HG03108 (cell line): ENCODE measurements around the gene PFKL.
"Not testable (repeated sequence)": the region's sequence is repeated elsewhere in the genome, so short reads cannot be mapped to it uniquely, and the experiment has no call there.

Experiments used
- ATAC-seq: cut with Tn5 transposase; IDR thresholded peaks from one replicate; pipeline ENCODE4 v1.9.1; 2021; ENCODE audit warnings: moderate library complexity; ENCODE audit not compliant: unreplicated experiment

PFKL gene

DNA sequence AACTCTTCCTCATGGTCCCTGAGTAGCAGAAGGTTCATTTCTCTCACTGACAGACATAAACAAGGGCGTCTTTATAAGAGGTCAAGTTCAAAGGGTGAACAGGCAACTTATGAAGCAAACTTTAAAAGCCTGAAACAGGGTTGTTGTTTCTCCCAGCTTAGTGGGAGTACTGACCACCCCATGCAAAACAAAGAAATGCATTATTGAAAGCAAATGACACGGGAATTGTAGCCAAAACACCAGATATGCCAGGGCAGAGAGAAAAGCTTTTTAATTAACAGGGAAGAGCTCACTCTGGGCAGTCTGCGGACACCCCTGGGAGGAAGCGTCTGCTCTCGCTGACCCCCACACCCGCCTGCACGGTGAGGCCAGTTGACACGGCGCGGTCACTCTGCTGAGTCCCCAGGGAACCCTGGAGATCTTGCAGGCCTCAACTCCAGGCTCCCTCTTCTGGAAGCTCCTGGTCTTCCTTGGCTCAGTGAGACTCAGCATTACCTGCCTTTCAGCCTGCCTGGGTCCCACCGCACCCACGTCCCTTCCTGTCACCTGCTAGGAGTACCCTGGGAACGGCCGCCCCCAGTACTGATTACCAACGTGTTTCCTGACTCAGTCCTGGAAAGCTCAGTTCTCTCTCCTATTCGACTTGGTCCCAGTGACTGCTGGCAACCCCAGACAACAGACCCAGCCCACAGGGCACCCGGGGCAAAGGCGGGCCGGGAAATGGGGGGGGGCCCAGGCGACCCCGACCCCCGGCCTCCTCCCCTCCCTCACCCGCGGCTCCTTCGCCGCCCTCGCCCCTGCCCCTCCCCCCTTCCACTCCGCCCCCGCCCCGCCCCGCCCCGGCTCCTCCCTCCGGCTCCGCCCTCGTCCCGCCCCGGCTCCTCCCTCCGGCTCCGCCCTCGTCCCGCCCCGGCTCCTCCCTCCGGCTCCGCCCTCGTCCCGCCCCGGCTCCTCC is 38.4 kb downstream of the PFKL start:
- ATAC-seq: no peak

DNA sequence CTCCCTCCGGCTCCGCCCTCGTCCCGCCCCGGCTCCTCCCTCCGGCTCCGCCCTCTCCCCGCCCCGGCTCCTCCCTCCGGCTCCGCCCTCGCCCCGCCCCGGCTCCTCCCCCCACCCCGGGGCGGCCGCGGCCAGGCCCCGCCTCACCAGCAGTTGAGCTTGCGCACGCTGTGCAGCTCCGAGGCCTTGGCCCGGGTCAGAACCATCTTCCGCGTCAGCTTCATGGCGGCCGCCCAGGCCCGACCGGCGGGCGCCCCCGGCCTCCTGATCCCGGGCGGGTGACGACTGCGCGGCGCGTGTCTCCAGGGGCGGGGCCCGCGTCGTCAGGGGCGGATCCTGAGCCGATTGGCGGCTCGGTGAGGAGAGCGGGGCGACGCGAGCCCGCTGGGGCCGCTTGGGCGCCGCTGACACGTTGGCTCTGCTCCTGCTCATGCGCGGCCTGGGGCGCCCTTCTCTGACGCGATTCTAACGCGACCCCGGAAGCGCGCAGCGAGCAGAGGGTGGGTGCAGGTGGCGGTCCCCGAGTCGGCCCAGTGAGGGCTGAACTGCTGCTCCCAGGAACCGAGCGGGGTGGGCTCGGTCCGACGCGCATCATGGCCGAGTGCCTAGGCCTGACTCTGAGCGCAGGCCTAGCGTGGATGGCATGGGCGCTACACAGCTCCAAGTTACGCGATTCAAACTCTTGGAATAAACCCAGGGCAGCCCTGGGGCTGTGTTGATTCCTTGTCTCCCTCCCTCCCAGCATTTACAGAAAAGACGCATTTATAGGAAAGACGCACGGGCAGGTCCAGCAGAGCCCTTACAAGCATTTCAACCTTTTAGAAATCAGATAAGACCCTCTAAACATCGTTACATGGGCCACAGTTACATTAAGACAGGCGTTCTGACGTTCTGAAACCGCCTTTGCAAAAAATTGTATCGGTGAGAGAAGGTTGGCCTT is 39.4 kb downstream of the PFKL start, which contains the start of gene CFAP410:
CFAP410 (minus strand) TSS at position 420 of the 940 bp plus-strand sequence; CDS start at position 224, 196 bp downstream.
- ATAC-seq: peak; percentile 85

DNA sequence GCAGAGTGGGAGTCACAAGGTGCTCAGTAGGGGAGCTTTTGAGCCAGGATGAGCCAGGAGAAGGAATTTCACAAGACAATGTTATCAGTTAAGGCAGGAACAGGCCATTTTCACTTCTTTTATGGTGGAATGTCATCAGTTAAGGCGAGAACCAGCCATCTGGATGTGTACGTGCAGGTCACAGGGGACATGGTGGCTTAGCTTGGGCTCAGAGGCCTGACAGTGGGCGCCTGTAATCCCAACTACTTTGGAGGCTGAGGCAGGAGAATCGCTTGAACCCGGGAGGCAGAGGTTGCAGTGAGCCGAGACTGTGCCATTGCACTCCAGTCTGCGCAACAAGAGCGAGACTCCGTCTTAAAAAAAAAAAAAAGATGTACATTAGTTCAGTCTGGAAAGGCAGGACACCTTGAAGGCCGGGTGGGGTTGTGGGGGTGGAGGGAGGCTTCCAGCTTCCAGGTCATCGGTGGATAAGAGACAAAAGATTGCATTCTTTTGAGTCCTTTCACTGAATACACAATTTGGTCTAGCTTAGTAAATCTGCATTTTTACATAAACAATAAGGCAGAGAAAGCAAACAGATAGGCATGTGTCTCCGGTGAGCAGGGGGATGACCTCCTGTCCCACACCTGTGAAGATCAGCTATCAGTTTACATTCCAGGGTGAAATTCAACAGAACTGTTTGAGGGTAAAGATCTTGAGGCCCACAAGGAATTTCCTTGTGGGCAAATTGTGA is 42.0 kb downstream of the PFKL start:
- ATAC-seq: not testable (repeated sequence)

DNA sequence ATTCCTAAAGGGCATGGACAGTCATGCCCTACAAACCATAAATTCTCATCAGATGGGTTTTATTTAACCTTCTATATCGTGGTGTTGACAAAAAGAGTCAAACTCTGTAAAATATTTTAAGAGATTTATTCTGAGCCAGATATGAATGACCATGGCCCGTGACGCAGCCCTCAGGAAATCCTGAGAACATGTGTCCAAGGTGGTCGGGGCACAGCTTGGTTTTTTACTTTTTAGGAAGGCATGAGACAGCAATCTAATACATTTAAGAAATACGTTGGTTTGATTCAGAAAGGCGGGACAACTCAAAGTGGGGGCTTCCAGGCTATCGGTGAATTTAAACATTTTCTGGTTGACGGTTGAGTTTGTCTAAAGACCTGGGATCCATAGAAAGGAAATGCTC is 43.1 kb downstream of the PFKL start:
- ATAC-seq: not testable (repeated sequence)

DNA sequence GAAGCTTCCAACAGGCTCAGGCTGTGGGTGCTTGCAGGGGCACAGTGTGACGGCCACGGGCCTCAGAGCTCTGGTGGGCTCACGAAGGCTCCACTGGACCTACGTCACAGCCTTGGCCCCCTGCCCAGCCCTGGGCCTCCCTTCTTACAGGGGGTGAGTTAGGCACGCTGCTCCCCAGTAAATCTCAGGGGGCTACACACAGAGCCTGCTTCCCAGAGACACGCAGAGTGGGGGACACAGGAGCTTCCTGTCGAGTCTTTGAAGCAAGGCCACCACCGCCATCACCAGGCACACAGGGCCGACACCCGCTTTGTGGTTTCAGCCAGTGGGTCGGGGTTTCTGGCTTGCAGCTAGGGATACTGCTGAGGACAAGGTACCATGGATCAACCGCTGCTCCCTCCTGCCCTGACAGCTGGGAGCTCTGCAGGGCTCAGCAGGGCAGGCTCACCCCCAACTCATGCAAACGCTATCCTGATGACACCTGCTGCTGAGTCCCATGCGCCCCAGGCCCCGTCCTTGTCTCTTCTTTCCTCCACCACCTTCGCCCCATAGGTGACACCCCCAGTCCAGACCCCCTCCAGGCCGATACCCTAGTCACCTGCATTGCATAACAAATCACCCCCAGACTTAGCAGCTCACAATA is 44.8 kb downstream of the PFKL start:
- ATAC-seq: no peak

DNA sequence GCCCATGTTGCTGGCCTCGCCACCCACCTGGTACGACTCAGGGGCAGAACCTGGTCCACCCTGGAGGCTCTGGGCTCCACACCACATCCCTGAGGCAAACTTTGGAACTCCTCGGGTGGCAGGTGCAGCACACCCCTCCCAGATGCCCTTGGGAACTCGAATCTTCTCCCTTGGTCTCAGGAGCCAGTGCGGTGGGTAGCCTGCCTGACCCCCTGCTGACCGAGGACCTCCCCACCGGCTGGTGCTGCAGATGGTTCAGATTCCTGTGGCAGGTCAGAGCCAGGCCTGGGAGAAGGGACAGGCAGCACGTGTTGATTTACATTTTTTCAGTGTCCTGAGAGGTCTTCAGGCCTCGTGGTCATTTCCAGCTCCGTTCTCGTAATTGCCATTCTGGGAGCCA is 45.6 kb downstream of the PFKL start:
- no peak for ATAC-seq

DNA sequence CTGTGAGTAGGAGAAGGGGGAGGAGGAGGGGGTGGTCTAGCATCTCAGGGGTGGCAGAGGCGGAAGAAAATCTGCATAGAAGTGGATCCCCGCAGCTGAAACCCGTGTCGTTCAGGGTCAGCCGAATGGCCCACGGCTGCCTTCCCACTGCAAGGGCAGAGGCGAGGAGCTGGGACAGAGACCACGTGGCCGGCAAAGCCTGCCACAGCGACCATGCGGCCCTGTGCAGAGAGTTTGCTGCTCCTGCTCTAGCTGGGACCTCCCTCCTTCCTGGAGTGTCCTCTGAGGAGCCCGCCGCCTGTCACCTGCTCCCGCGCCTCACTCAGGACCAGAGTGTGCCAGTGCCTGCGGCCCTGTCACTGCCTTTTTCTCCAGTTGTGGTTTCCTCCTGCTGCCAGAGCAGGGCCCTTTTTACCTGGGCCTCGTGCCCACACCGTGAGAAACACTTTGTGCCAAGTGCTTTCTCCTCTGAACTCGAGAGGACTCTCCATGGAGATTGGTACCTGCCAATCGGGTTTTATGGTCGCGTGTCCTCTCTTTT is 48.1 kb downstream of the PFKL start:
- ATAC-seq: no peak

DNA sequence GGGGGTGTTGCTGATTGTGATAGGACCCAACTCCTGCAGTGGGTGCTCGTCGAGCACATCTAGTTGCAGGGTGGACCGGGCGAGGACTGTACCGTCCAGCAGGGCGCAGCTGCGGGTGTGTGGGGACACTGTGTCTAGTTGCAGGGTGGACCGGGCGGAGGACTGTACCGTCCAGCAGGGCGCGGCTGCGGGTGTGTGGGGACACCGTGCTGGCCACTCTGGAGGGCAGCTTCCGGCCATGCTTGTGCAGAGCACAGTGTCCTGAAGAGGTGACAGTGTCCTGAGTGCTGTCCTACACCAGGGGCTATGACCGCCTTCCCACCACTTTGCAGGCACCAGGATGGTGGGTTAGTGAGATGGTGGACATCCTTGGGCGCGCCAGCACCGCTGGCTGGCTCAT is 49.0 kb downstream of the PFKL start:
- ATAC-seq: no peak

DNA sequence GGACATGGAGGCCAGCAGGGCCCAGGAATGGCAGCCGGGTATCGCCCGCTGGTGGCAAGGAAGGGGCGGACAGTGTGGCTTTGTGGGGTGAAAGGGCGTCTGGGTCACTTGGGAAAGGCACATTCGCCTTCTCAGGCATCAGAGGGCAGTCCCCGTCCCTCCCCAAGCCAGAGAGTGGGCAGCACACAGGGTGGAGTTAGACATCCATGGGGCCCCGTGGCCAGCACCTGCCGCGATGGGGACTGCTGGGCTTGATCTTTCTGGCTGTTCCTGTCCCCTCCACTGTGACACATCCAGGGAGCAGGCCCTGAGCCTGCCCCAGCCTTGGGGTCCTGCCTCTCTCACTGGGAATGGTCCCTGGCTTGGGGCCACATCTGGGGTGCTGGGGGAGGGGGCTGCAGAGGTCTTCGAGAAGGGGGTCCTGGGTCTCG is 49.6 kb downstream of the PFKL start:
- ATAC-seq: no peak

DNA sequence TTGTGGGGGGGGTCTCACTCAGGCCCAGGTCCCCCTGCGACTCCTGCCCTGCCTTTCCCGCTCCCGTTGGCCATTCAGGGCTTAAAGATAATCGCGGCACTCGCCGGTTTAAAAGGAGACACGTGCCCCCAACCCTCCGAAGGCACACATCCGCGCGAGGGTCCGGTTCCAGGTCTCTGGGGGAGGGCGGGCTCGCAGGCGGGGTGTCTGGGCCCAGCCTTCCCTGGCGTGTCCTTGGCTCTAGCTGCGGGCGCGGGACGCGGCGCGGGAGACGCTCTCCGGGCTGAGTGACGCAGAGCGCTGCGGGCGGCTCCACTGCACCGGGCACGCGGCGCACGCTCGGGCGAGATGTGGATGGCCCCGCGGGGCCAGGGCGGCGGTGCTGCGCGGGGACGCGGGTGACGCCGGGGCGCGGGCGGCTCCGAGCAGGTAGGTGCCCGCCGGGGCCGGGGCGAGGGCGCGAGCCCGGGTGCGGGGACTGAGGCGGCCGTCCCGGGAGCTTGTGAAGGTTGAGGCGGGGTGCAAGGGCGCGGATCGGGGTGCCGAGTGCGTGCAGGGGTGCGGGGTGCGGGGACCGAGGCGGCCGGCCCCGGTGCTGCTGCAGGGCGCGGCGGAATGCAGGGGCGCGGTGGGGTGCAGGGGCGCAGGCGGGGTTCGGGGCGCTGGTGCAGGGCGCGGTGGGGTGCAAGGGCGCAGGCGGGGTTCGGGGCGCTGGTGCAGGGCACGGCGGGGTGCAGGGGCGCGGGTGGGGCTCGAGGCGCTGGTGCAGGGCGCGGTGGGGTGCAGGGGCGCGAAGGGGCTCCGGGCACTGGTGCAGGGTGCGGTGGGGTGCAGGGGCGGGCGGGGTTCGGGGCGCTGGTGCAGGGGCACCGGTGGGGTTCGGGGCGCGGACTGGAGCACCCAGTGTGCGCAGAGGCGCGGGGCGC is 50.3 kb downstream of the PFKL start:
- ATAC-seq: no peak

DNA sequence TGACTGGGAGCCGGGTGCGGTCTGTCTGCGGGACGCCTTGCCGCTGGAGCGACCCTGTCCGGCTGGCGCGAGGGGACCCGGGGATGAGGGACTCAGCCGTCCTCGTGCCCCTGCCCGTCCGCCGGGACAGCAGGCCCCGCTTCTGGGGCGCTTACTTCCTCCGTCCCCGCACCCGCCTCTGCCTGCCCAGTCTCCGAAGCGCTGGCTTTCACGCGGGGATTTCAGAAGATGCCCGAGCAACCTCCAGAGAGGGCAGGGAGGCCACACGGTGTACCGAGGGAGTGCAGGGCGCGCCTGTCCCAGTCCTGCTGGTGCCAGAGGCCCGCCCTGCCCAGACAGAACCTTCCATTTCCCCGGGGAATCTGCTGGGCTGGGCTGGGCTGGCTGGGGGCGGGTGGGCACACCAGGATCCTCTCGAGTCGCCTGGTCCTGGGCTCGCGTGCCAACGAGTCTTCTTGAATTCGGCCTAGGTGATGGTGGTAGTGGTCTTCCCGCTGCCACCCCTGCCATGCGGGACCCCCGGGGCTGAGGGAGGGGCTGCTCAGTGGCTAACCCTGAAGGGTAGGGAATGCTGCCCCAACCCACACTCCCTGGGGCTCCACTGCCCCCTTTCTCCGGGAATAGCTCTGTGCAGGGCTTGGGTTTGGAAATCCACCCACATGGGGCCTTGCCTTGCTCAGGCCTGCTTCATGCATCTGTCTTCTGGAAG is 51.1 kb downstream of the PFKL start:
- ATAC-seq: no peak

DNA sequence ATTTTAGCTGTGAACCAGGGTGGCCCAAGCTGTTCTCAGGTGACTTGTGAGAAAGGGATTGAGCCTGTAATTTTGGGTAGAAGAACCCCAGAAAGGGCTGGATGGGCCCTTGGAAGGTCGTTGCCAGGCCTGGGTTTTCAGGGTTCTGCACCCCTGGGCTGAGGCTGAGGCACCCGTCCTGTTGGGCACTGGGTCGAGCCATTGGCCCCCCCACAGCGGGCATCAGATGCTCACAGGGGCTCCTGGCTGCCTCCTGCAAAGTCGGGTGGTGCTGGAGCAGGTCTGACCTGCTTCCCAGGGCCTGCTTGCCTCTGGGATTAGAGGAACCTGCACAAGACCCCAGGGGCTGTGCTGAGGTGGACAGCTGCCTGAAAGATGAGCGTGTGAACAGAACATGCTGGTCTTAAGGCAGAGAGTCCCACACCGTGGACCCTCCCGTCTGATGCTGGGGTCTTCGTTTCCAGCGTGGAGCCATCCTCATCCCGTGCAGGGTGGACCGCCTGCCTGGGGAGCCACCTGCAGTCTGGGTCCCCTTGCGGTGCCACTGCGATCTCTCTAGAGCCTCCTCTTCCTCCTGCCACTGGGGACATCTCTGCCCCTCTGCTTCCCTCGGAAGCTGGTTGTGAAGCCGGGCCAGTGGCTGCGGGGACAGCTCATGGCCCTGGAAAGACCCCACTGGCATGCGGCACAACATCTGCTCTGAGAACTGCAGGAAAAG is 51.8 kb downstream of the PFKL start:
- ATAC-seq: no peak

DNA sequence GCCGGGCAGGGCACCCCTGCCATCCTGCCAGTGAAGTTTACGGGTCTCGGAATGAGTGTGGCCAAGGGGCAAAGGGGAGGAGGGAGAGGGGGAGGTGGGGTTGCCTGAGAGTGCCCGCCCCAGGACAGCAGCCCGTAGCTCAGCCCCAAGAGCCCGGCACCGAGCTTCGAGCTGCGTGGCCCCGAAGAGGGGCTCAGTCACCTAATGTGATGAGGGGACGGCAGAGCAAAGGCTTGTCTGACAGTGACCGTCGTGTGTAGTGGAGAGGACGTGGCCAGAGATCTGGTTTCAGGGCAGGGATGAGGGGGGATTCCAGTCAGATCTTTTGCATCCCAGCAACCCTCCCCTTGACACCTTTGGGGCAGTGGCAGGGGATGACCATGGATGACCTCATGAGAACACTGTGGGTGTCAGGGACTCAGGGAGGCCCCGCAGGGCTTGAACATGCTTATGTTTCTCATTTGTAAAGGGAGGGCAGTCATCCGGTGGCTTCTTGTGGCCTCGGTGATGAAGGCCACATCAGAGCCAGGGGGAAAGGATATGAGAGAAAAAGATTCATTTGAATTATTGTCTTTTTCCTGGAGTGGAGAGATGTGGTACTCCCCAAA is 52.5 kb downstream of the PFKL start:
- ATAC-seq: no peak

DNA sequence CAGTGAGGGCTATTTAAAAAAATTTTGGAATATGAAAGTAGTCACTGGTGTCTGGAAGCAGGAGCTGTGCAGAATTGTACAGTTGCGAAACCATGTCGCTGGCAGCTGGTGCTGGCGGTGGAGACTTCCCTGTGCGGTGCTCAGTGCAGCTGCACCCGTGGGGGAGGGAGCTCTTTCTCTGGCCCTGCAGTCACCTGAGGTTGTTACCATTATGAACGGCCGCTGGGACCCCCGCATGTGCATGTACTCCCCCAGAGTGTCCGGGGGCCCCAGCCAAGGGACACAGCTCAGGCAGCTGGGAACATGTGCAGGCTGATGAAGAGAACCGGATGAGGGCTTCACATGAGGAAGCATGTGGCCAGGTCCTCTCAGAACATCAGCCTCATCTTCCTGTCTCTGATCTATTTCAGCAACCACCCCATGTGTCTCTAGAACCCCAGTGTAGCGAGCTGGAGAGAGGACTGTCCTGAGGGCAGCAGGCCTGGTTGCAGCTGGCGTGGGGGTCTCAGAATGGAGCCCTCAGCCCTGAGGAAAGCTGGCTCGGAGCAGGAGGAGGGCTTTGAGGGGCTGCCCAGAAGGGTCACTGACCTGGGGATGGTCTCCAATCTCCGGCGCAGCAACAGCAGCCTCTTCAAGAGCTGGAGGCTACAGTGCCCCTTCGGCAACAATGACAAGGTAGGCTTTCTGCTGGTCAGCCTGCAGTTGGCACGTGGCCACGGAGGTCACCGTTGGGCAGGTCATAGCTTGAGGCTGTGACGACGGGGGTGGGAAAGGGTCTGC is 53.5 kb downstream of the PFKL start, which contains the start of gene TRPM2:
TRPM2 (plus strand) TSS at position 431 of the 780 bp plus-strand sequence; CDS start at position 511, 80 bp downstream.
- peak; percentile 42 for ATAC-seq

DNA sequence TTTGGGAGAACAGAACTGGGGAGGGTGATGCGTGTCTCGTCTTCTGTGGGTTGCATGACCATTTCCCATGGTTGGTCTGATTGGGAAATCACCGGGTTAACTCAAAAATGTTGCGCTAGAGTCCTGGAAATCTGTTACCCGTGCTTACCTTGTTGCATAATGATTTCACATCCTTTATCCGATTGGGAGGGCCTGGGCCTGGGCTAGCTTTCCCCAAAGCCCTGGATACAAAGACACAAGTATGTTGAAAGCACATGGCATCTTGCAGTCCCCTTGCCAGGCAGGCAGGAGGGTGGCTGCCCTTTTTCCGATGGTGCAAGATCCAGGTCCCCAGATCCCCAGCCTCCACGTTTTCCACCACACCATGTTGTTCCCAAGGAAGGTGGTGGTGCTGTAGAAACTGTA is 54.1 kb downstream of the PFKL start:
- no peak for ATAC-seq
